ENCODE results near the gene CAMK2A.
"Not testable (repeated sequence)": the region's sequence is repeated elsewhere in the genome, so short reads cannot be mapped to it uniquely, and the experiment has no call there.

- TF ChIP-seq CTCF, EP300, POLR2A (IDR thresholded peaks at IDR 0.05): not testable (repeated sequence)
Observed at GRCh38 chr5:150233706-150234105, 55.9 kb downstream of the CAMK2A start.

All from tibial nerve (tissue), 4 donors.